SKM-1 treated with dmso at 0.1 percent for 144 hours (cell line): ENCODE data around the gene GPC5.

ENCODE experiments used
- DNase-seq: peaks from one replicate; lab custom pipeline; 2025; ENCODE audit not compliant: unreplicated experiment; lab: John Stamatoyannopoulos, UW

The GPC5 gene

GRCh38 chr13:92802776-92803175 lies 1404.4 kb downstream of the GPC5 start:
- no peak for DNase-seq

GRCh38 chr13:92804346-92804745 lies 1405.9 kb downstream of the GPC5 start:
- no peak for DNase-seq

GRCh38 chr13:92804926-92805325 lies 1406.5 kb downstream of the GPC5 start:
- no peak for DNase-seq

GRCh38 chr13:92805766-92806165 lies 1407.3 kb downstream of the GPC5 start:
- no peak for DNase-seq

- no peak for DNase-seq
Observed at GRCh38 chr13:92806215-92806614, 1407.8 kb downstream of the GPC5 start.

- DNase-seq = no peak
Observed at GRCh38 chr13:92807353-92807752, 1408.9 kb downstream of the GPC5 start.

GRCh38 chr13:92807966-92808365 lies 1409.5 kb downstream of the GPC5 start:
- no peak for DNase-seq

GRCh38 chr13:92821324-92821723 lies 1422.9 kb downstream of the GPC5 start:
- DNase-seq = no peak

GRCh38 chr13:92823059-92823458 lies 1424.6 kb downstream of the GPC5 start:
- no peak for DNase-seq

- DNase-seq = no peak
Observed at GRCh38 chr13:92825938-92826596, 1427.6 kb downstream of the GPC5 start.

- DNase-seq = no peak
Observed at GRCh38 chr13:92827503-92827902, 1429.1 kb downstream of the GPC5 start.

GRCh38 chr13:92829930-92830329 lies 1431.5 kb downstream of the GPC5 start:
- no peak for DNase-seq

GRCh38 chr13:92830821-92831220 lies 1432.4 kb downstream of the GPC5 start:
- DNase-seq = no peak

- DNase-seq = no peak
Observed at GRCh38 chr13:92833071-92833470, 1434.7 kb downstream of the GPC5 start.

GRCh38 chr13:92836171-92836570 lies 1437.8 kb downstream of the GPC5 start:
- no peak for DNase-seq

- DNase-seq = no peak
Observed at GRCh38 chr13:92838786-92839185, 1440.4 kb downstream of the GPC5 start.

GRCh38 chr13:92842145-92842544 lies 1443.7 kb downstream of the GPC5 start:
- no peak for DNase-seq

- no peak for DNase-seq
Observed at GRCh38 chr13:92843549-92843948, 1445.1 kb downstream of the GPC5 start.

GRCh38 chr13:92849381-92849780 lies 1451.0 kb downstream of the GPC5 start:
- no peak for DNase-seq

- no peak for DNase-seq
Observed at GRCh38 chr13:92864584-92865284, 1466.3 kb downstream of the GPC5 start.

- DNase-seq = no peak
Observed at GRCh38 chr13:92873029-92873428, 1474.6 kb downstream of the GPC5 start.

- DNase-seq = no peak
Observed at GRCh38 chr13:92886535-92887077, 1488.2 kb downstream of the GPC5 start.
